SJSA1 (cell line): ENCODE data around the gene TRIM2. TPM values are rescaled to one million over a fixed set of nuclear protein-coding genes. Genes with fewer than 3 reads are reported as not detected.
"Not testable (repeated sequence)": the region's sequence is repeated elsewhere in the genome, so short reads cannot be mapped to it uniquely, and the experiment has no call there.

Source experiments
- DNase-seq, 2 experiments: peaks; one replicate each; pipeline ENCODE4 v3.0.0-alpha.2; 2015 to 2020; ENCODE audit warnings: low spot score in 2 of 2, low read depth in 1 of 2
- H3K27ac ChIP-seq: fragments of 250-450 bp; sonication (Bioruptor Pico); 2 replicates; pipeline ENCODE4 v1.5.1; 2020; ENCODE audit warnings: mild to moderate bottlenecking, moderate library complexity
- H3K27me3 ChIP-seq: fragments of 250-450 bp; sonication (Bioruptor Pico); replicated peaks from 2 replicates; pipeline ENCODE4 v1.5.1; 2020; ENCODE audit warnings: mild to moderate bottlenecking, moderate library complexity
- H3K36me3 ChIP-seq: fragments of 250-450 bp; sonication (Bioruptor Pico); 2 replicates; pipeline ENCODE4 v1.5.1; 2020; ENCODE audit warnings: mild to moderate bottlenecking
- H3K4me1 ChIP-seq: fragments of 250-450 bp; sonication (Bioruptor Pico); replicated peaks from 2 replicates; pipeline ENCODE4 v1.6.1; 2021; ENCODE audit warnings: mild to moderate bottlenecking
- H3K4me3 ChIP-seq: fragments of 250-450 bp; sonication (Bioruptor Pico); 2 replicates; pipeline ENCODE4 v1.5.1; 2020; ENCODE audit warnings: mild to moderate bottlenecking
- H3K9me3 ChIP-seq: fragments of 250-450 bp; sonication (Bioruptor Pico); replicated peaks from 2 replicates; pipeline ENCODE4 v1.5.1; 2020; ENCODE audit warnings: mild to moderate bottlenecking
- total RNA-seq: library from RNA; depleted of rRNA; stranded (reverse); fragments of >200 nt; shearing (Covaris generic); gene quantifications from 2 replicates; pipeline ENCODE4 v1.2.3, GENCODE V29; 2014; rRNA removed

TRIM2 gene
- 11.7 and 22.4 TPM in 2 replicates for total RNA-seq

GRCh38 chr4:153204247-153204671 lies at the start of gene TRIM2:
TSS of gene TRIM2 (plus strand) at chr4:153204443. CDS start at chr4:153204531, 88 bp downstream.
- H3K9me3 ChIP-seq: 0 out of 2 replicates have a peak, but pooled peaks cover 3% of the 10 kb centered on the region
- peaks cover 24% of the 10 kb centered on the region for H3K4me1 ChIP-seq
- peak; percentile 69 to 75 for DNase-seq
- H3K4me3 ChIP-seq: peak within 1 kb of the TSS; percentile 0; the same call in 1 of the 2 replicates
- no peaks in the 10 kb centered on the region for H3K36me3 ChIP-seq
- no peaks in the 10 kb centered on the region for H3K27me3 ChIP-seq
- 0 out of 2 replicates have a peak within 1 kb of the TSS, but pooled peaks have one; percentile 15 for H3K27ac ChIP-seq

GRCh38 chr4:153155686-153156085 lies 48.6 kb upstream of the TRIM2 start:
- no peak for DNase-seq
- no peak overlapping the region for H3K4me3 ChIP-seq
- H3K36me3 ChIP-seq: no peaks in the 10 kb centered on the region
- H3K27ac ChIP-seq: no peak overlapping the region
- no peaks in the 10 kb centered on the region for H3K27me3 ChIP-seq
- peaks cover 37% of the 10 kb centered on the region for H3K4me1 ChIP-seq
- no peaks in the 10 kb centered on the region for H3K9me3 ChIP-seq

GRCh38 chr4:153156263-153156662 lies 48.0 kb upstream of the TRIM2 start:
- DNase-seq: no peak

GRCh38 chr4:153156721-153157120 lies 47.5 kb upstream of the TRIM2 start:
- peaks cover 44% of the 10 kb centered on the region for H3K4me1 ChIP-seq
- H3K9me3 ChIP-seq: no peaks in the 10 kb centered on the region
- no peaks in the 10 kb centered on the region for H3K36me3 ChIP-seq
- DNase-seq: no peak
- no peak overlapping the region for H3K4me3 ChIP-seq
- no peak overlapping the region for H3K27ac ChIP-seq
- H3K27me3 ChIP-seq: no peaks in the 10 kb centered on the region

More at GRCh38 chr4:153156263-153156662, 48.0 kb upstream of the TRIM2 start:
- H3K27ac ChIP-seq: no peak overlapping the region
- H3K27me3 ChIP-seq: no peaks in the 10 kb centered on the region
- no peaks in the 10 kb centered on the region for H3K36me3 ChIP-seq
- peaks cover 43% of the 10 kb centered on the region for H3K4me1 ChIP-seq
- no peaks in the 10 kb centered on the region for H3K9me3 ChIP-seq
- H3K4me3 ChIP-seq: no peak overlapping the region

- peak overlapping the region; percentile 86 for H3K27ac ChIP-seq
- DNase-seq: no peak
Measured at GRCh38 chr4:153159016-153159415, 45.2 kb upstream of the TRIM2 start.

GRCh38 chr4:153159728-153160221 lies 44.5 kb upstream of the TRIM2 start:
- peak in 1 of 2 experiments; percentile 90 for DNase-seq
- H3K4me3 ChIP-seq: no peak overlapping the region

More at GRCh38 chr4:153159016-153159415, 45.2 kb upstream of the TRIM2 start:
- Histone ChIP-seq H3K36me3 (no peaks in the 10 kb centered on the region), H3K4me1 (peaks cover 29% of the 10 kb centered on the region), H3K4me3 (no peak overlapping the region), H3K27me3 (no peaks in the 10 kb centered on the region), H3K9me3 (no peaks in the 10 kb centered on the region)

GRCh38 chr4:153160821-153161220 lies 43.4 kb upstream of the TRIM2 start:
- Histone ChIP-seq H3K4me3 (no peak overlapping the region), H3K27ac (peak overlapping the region; percentile 86), H3K36me3 (no peaks in the 10 kb centered on the region), H3K9me3 (no peaks in the 10 kb centered on the region), H3K4me1 (peaks cover 23% of the 10 kb centered on the region), H3K27me3 (no peaks in the 10 kb centered on the region)
- DNase-seq: no peak

More at GRCh38 chr4:153159728-153160221, 44.5 kb upstream of the TRIM2 start:
- Histone ChIP-seq H3K36me3 (no peaks in the 10 kb centered on the region), H3K27ac (peak overlapping the region; percentile 86), H3K27me3 (no peaks in the 10 kb centered on the region), H3K9me3 (no peaks in the 10 kb centered on the region), H3K4me1 (peaks cover 23% of the 10 kb centered on the region)

- DNase-seq: no peak
- Histone ChIP-seq H3K9me3 (no peaks in the 10 kb centered on the region), H3K27me3 (no peaks in the 10 kb centered on the region), H3K27ac (no peak overlapping the region), H3K36me3 (no peaks in the 10 kb centered on the region), H3K4me1 (peaks cover 23% of the 10 kb centered on the region), H3K4me3 (no peak overlapping the region)
Measured at GRCh38 chr4:153161226-153161963, 42.8 kb upstream of the TRIM2 start.

GRCh38 chr4:153165236-153165635 lies 39.0 kb upstream of the TRIM2 start:
- H3K27ac ChIP-seq, H3K9me3 ChIP-seq, H3K27me3 ChIP-seq, DNase-seq, H3K36me3 ChIP-seq, H3K4me3 ChIP-seq: not testable (repeated sequence)
- peaks cover 25% of the 10 kb centered on the region for H3K4me1 ChIP-seq

- Histone ChIP-seq H3K9me3 (no peaks in the 10 kb centered on the region), H3K36me3 (no peaks in the 10 kb centered on the region), H3K27ac (peak overlapping the region; percentile 21), H3K4me3 (no peak overlapping the region), H3K4me1 (peaks cover 13% of the 10 kb centered on the region), H3K27me3 (no peaks in the 10 kb centered on the region)
- peak in 1 of 2 experiments; percentile 62 for DNase-seq
Measured at GRCh38 chr4:153166716-153167501, 37.3 kb upstream of the TRIM2 start.

- DNase-seq: no peak
Measured at GRCh38 chr4:153169776-153170175, 34.5 kb upstream of the TRIM2 start.

GRCh38 chr4:153170407-153170806 lies 33.8 kb upstream of the TRIM2 start:
- Histone ChIP-seq H3K4me1 (peaks cover 13% of the 10 kb centered on the region), H3K36me3 (no peaks in the 10 kb centered on the region), H3K27me3 (no peaks in the 10 kb centered on the region), H3K27ac (no peak overlapping the region), H3K4me3 (no peak overlapping the region), H3K9me3 (no peaks in the 10 kb centered on the region)
- no peak for DNase-seq

More at GRCh38 chr4:153169776-153170175, 34.5 kb upstream of the TRIM2 start:
- no peaks in the 10 kb centered on the region for H3K36me3 ChIP-seq
- no peaks in the 10 kb centered on the region for H3K27me3 ChIP-seq
- H3K27ac ChIP-seq: no peak overlapping the region
- peaks cover 13% of the 10 kb centered on the region for H3K4me1 ChIP-seq
- H3K4me3 ChIP-seq: no peak overlapping the region
- H3K9me3 ChIP-seq: no peaks in the 10 kb centered on the region

- Histone ChIP-seq H3K36me3 (no peaks in the 10 kb centered on the region), H3K27me3 (no peaks in the 10 kb centered on the region), H3K27ac (no peak overlapping the region), H3K4me3 (no peak overlapping the region), H3K9me3 (no peaks in the 10 kb centered on the region), H3K4me1 (peaks cover 7% of the 10 kb centered on the region)
- no peak for DNase-seq
Measured at GRCh38 chr4:153174821-153175567, 29.2 kb upstream of the TRIM2 start.
